Gastroesophageal sphincter (tissue), 3 donors: ENCODE data around the gene CMSS1.

Experiments used
- CTCF ChIP-seq, 4 experiments: fragments of 200-600 bp in 2 of 4; fragments of 450-650 bp in 2 of 4; sonication (generic) in 1 of 4; IDR thresholded peaks; one replicate each; pipeline ENCODE4 v1.5.1; 2017 to 2019; ENCODE audit warnings: antibody characterized with exemption in 4 of 4, mild to moderate bottlenecking in 2 of 4, moderate library complexity in 2 of 4
- POLR2A ChIP-seq, 2 donors: fragments of 450-650 bp; IDR thresholded peaks; one replicate each; pipeline ENCODE4 v1.6.1; 2017; ENCODE audit warnings: antibody characterized with exemption in 2 of 2, mild to moderate bottlenecking in 2 of 2, moderate library complexity in 1 of 2

- TF ChIP-seq CTCF (IDR thresholded peaks at IDR 0.05) (no peak), POLR2A (IDR thresholded peaks at IDR 0.05) (no peak)
Measured at GRCh38 chr3:100175637-100176280, 358.1 kb downstream of the CMSS1 start.
